GM12865 (cell line): ENCODE data around the gene ZNF660.
A peak's percentile ranks its signal among the peaks of the same experiment; 100 is the strongest.

Experiments
- DNase-seq: peaks from one replicate; pipeline ENCODE4 v3.0.0; 2010; ENCODE audit warnings: low read depth
- H3K4me3 ChIP-seq: 2 replicates; pipeline ENCODE4 v1.5.1; 2011; ENCODE audit warnings: mild to moderate bottlenecking, low read depth, low read length, control low read depth
- TF ChIP-seq, protein P1 (sequence below): IDR thresholded peaks from 2 replicates; pipeline ENCODE4 v1.5.1; 2011; ENCODE audit warnings: low read length, control low read depth, low read depth, inconsistent platforms; ENCODE audit not compliant: insufficient read depth; ENCODE audit errors: missing control alignments

Gene ZNF660

DNA sequence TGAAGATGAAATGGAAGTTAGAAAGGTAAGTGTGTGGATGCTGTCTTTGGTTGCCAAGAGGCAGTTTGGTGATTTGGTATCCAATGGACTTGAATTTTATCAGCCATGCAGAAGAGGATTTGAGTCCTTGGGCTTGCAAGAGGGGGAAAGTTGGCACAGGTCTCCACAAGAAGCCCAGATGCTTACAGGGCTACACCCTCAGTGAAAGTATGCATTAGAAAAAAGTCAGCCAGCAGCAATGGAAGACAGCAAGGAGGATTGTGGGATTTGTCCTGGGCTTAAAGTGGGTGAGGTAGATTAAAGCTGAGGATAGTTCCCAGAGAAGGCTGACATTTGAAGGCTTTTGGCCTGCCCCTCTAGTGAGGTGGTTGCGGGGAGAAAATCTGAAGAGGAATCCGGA, 17.0 kb downstream of the ZNF660 start:
- no peak overlapping the region for H3K4me3 ChIP-seq
- DNase-seq, result no peak
- TF ChIP-seq, protein P1, sequence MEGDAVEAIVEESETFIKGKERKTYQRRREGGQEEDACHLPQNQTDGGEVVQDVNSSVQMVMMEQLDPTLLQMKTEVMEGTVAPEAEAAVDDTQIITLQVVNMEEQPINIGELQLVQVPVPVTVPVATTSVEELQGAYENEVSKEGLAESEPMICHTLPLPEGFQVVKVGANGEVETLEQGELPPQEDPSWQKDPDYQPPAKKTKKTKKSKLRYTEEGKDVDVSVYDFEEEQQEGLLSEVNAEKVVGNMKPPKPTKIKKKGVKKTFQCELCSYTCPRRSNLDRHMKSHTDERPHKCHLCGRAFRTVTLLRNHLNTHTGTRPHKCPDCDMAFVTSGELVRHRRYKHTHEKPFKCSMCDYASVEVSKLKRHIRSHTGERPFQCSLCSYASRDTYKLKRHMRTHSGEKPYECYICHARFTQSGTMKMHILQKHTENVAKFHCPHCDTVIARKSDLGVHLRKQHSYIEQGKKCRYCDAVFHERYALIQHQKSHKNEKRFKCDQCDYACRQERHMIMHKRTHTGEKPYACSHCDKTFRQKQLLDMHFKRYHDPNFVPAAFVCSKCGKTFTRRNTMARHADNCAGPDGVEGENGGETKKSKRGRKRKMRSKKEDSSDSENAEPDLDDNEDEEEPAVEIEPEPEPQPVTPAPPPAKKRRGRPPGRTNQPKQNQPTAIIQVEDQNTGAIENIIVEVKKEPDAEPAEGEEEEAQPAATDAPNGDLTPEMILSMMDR, result no peak

- TF ChIP-seq, protein P1, result no peak
- no peak overlapping the region for H3K4me3 ChIP-seq
- DNase-seq, result no peak
Measured at GRCh38 chr3:44612678-44613077, 27.9 kb downstream of the ZNF660 start.

- H3K4me3 ChIP-seq, result peak within 1 kb of the TSS; percentile 72
- TF ChIP-seq, protein P1, result peak; percentile 9
- DNase-seq, result peak; percentile 84
Measured at GRCh38 chr3:44624749-44625480, 40.2 kb downstream of the ZNF660 start, which contains the start of gene ZNF197. Gene ZNF197, plus strand, starts transcription at chr3:44625036. Its CDS starts 4,119 bp downstream, at chr3:44629155.

DNA sequence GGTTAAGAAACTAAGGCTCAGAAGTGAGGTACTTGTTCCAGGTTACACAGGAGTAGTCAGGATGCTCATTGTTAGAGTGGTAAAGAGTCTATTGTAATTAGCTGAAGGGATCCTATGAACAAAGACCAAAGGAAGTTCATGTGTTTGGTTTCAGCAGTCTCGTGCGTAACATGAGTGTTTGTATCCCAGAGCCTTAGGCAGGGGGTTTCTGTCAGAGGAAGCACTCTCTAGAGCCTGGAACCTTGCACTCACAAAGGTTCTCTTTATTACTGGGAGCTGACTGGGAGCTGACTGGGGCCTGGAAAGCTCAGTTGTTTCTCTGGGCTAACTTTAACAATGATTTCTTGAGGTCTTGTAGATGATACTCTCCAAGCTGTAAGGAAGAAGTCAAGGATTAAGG, 44.0 kb downstream of the ZNF660 start:
- TF ChIP-seq, protein P1, result no peak
- DNase-seq, result no peak
- no peak overlapping the region for H3K4me3 ChIP-seq

DNA sequence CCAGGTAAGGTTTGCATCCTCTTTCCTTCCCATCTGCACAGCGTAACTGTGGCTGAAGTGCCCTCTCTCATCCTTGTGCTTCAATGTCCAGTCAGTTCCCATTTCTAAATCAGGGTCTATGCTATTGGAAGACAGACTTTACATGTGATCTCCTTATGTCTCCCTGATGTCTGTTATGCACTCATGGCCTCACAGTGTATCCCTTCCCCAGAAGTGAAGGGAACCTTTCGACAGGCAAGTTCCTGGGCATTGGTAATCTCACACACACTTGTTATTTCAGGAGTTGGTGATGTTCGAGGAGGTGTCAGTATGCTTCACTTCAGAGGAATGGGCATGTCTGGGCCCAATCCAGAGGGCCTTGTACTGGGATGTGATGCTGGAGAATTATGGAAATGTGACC, 47.4 kb downstream of the ZNF660 start:
- DNase-seq, result no peak
- no peak overlapping the region for H3K4me3 ChIP-seq
- TF ChIP-seq, protein P1, result no peak

GRCh38 chr3:44642337-44642736, 57.6 kb downstream of the ZNF660 start:
- TF ChIP-seq, protein P1, result no peak
- H3K4me3 ChIP-seq, result no peak overlapping the region
- DNase-seq, result no peak

- TF ChIP-seq, protein P1, result no peak
- no peak overlapping the region for H3K4me3 ChIP-seq
- no peak for DNase-seq
Measured at GRCh38 chr3:44643024-44643423, 58.3 kb downstream of the ZNF660 start.
